HG02763 (cell line): ENCODE data around the gene UROD.
"Not testable (repeated sequence)": the region's sequence is repeated elsewhere in the genome, so short reads cannot be mapped to it uniquely, and the experiment has no call there.

Experiments
- ATAC-seq: cut with Tn5 transposase; IDR thresholded peaks from one replicate; pipeline ENCODE4 v1.9.1; 2021; ENCODE audit warnings: mild to moderate bottlenecking, moderate library complexity; ENCODE audit not compliant: unreplicated experiment

The UROD gene

GRCh38 chr1:45038240-45038639 lies 26.2 kb downstream of the UROD start:
- no peak for ATAC-seq

DNA sequence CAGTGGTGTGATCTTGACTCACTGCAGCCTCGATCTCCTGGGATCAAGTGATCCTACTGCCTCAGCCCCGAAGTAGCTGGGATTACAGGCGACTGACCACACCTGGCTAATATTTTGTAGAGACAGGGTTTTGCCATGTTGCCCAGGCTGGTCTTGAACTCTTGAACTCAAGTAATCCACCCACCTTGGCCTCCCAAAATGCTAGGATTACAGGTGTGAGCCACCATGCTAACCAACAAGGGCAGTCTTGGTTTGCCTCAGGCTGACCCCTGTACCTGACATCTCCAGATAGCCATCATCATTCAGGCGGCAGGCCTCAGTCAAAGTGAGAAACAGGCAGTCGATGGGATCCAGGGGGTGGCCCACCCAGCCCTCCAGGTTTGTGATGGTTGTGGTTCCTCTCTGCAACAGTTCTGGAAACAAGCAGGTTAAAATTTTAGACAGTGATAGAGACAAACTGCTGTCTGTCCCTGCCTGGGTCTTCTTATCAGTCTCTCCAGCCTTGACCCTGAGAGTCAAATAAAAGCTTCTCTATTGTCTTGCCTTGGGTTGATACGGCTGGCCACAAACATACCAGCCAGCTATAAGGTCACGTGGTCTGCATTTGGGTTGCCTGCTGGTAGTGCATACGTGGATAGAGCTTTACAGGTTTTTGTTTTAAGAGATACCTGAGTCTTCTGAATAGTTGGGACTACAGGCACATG lies 26.8 kb downstream of the UROD start:
- no peak for ATAC-seq

- ATAC-seq = no peak
Measured at GRCh38 chr1:45040297-45040696, 28.2 kb downstream of the UROD start.

- no peak for ATAC-seq
Measured at GRCh38 chr1:45043094-45043493, 31.0 kb downstream of the UROD start.

DNA sequence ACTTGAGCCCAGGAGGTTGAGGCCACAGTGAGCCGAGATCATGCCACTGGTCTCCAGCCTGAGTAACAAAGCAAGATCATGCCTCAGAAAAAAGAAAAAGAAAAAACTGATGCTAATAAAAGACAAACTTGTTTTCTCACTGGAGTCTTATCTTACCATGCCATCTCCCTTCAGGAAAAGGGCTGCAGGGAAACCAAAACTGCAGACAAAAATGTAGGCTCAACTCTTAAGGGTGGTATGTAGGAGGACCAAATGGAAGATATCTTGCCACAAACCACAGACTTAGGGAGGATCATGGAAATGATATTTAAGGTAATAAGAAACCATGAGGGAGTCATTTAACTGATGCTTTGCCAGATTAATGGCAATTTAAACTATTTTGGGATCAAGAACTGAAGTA lies 32.9 kb downstream of the UROD start:
- no peak for ATAC-seq

DNA sequence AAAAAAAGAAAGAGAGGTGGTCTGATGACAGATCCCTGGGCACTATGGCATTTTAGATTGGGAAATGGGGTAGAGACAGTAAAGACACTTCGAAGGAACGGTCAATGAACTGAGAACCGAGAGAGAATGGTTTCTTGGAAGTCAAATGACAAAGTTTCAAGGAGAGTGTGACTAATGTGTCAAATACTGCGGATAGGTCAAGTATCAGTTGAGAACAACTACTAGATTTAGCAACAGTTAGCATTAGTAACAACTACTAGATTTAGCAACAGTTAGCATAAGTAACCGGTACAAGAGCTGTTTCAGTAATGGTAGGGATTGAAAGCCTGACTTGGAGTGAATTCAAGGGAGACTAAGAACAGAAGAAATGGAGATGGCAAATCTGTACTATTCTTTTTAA lies 35.0 kb downstream of the UROD start:
- no peak for ATAC-seq

- ATAC-seq = no peak
Measured at GRCh38 chr1:45051005-45051772, 39.1 kb downstream of the UROD start.

DNA sequence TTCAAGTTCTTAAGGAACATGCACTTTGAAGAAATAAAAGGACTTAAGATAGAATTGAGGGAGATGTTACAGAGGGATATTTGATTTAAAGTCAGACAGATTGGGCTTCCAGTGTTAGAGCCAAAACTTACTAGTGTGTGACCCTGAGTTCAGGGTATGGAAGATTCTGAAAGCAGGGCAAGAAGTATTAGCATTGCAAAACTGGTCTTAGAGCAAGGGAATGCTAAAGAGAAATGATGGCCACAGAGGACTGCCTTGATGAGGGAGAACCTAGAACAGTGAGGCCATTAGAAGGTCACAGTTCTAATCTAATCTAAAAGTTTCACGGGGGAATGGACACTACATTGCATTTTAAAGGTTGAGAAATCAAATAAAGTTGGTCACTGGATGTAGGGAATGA lies 45.5 kb downstream of the UROD start:
- no peak for ATAC-seq

- no peak for ATAC-seq
Measured at GRCh38 chr1:45059829-45060228, 47.8 kb downstream of the UROD start.

DNA sequence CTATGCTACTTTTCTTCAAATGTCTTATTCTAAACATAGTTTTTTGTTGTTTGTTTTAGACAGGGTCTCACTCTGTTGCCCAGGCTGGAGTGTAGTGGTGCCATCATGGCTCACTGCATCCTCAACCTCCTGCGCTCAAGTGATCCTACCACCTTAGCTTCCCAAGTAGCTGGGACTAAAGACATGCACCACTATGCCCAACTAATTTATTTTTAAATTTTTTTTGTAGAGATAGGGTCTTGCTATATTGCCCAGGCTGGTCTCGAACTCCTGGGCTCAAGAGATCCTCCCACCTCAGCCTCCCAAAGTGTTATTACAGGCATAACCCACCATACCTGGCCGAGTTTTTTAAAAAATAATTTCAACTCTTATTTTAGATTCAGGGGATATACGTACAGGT lies 50.4 kb downstream of the UROD start:
- not testable (repeated sequence) for ATAC-seq

- no peak for ATAC-seq
Measured at GRCh38 chr1:45065083-45065482, 53.0 kb downstream of the UROD start.
